ENCODE results near the gene MCAM.
A peak's percentile ranks its signal among the peaks of the same experiment; 100 is the strongest.

MCAM gene

GRCh38 chr11:119341222-119342022, 24.5 kb upstream of the MCAM start:
- Mint-ChIP-seq H3K4me1 (peaks cover 35% of the 10 kb centered on the region), H3K36me3 (peaks cover 9% of the 10 kb centered on the region), H3K4me3 (no peak overlapping the region), H3K27ac (no peak overlapping the region), H3K27me3 (peaks cover 83% of the 10 kb centered on the region), H3K9me3 (no peaks in the 10 kb centered on the region)
- CTCF ChIA-PET = interaction anchor here (0.6 kb wide), 1 partner anchor 135 kb away, joined by 3 read pairs; no protein-coding TSS in a partner anchor
- no peak for DNase-seq

GRCh38 chr11:119340335-119341221, 23.6 kb upstream of the MCAM start, which contains the start of gene C1QTNF5:
Gene C1QTNF5 (minus strand): TSS chr11:119340883. CDS start chr11:119340397, 486 bp downstream.
- Mint-ChIP-seq H3K36me3 (peaks cover 15% of the 10 kb centered on the region), H3K27me3 (peaks cover 75% of the 10 kb centered on the region), H3K4me3 (no peak within 1 kb of the TSS), H3K9me3 (no peaks in the 10 kb centered on the region), H3K4me1 (peaks cover 43% of the 10 kb centered on the region), H3K27ac (no peak within 1 kb of the TSS)
- no peak for DNase-seq
- CTCF ChIA-PET = interaction anchor here (0.6 to 9.8 kb wide), 10 partner anchors 8 to 274 kb away, joined by 3 to 106 read pairs (median 4); no protein-coding TSS in a partner anchor

GRCh38 chr11:119339589-119340334, 22.8 kb upstream of the MCAM start:
- peak; percentile 55 for DNase-seq
- Mint-ChIP-seq H3K9me3 (no peaks in the 10 kb centered on the region), H3K27ac (no peak overlapping the region), H3K27me3 (peaks cover 67% of the 10 kb centered on the region), H3K36me3 (peaks cover 15% of the 10 kb centered on the region), H3K4me3 (no peak overlapping the region), H3K4me1 (peaks cover 51% of the 10 kb centered on the region)
- CTCF ChIA-PET = interaction anchor here (0.6 to 9.8 kb wide), 11 partner anchors 8 to 273 kb away, joined by 3 to 106 read pairs (median 4); partner anchors contain the start of gene HMBS

GRCh38 chr11:119338965-119339588, 22.1 kb upstream of the MCAM start:
- DNase-seq = no peak
- CTCF ChIA-PET = interaction anchor here (0.9 to 9.8 kb wide), 30 partner anchors 9 to 255 kb away, joined by 3 to 106 read pairs (median 4); partner anchors contain the start of genes HMBS and USP2
- Mint-ChIP-seq H3K4me3 (no peak overlapping the region), H3K27me3 (peaks cover 60% of the 10 kb centered on the region), H3K27ac (no peak overlapping the region), H3K36me3 (peaks cover 15% of the 10 kb centered on the region), H3K4me1 (peaks cover 57% of the 10 kb centered on the region), H3K9me3 (no peaks in the 10 kb centered on the region)

GRCh38 chr11:119338318-119338890, 21.5 kb upstream of the MCAM start:
- no peak overlapping the region for H3K27ac Mint-ChIP-seq
- CTCF ChIA-PET = interaction anchor here (0.6 to 9.8 kb wide), 42 partner anchors 9 to 735 kb away, joined by 3 to 106 read pairs (median 4); partner anchors contain the start of genes C2CD2L, CBL, HMBS and USP2
- H3K9me3 Mint-ChIP-seq = no peaks in the 10 kb centered on the region
- peaks cover 15% of the 10 kb centered on the region for H3K36me3 Mint-ChIP-seq
- H3K27me3 Mint-ChIP-seq = peaks cover 53% of the 10 kb centered on the region
- H3K4me3 Mint-ChIP-seq = no peak overlapping the region
- peaks cover 64% of the 10 kb centered on the region for H3K4me1 Mint-ChIP-seq
- DNase-seq = peak; percentile 81

GRCh38 chr11:119337581-119338317, 20.8 kb upstream of the MCAM start:
- H3K27me3 Mint-ChIP-seq = peaks cover 46% of the 10 kb centered on the region
- no peak overlapping the region for H3K27ac Mint-ChIP-seq
- H3K9me3 Mint-ChIP-seq = no peaks in the 10 kb centered on the region
- H3K4me1 Mint-ChIP-seq = peaks cover 69% of the 10 kb centered on the region
- peak overlapping the region; percentile 26 for H3K4me3 Mint-ChIP-seq
- no peak for DNase-seq
- CTCF ChIA-PET = interaction anchor here (0.6 to 9.8 kb wide), 44 partner anchors 8 to 734 kb away, joined by 3 to 106 read pairs (median 4); partner anchors contain the start of genes C2CD2L, CBL, HMBS and USP2
- peaks cover 15% of the 10 kb centered on the region for H3K36me3 Mint-ChIP-seq

- Mint-ChIP-seq H3K27ac (no peak overlapping the region), H3K36me3 (peaks cover 15% of the 10 kb centered on the region), H3K4me1 (peaks cover 71% of the 10 kb centered on the region), H3K9me3 (no peaks in the 10 kb centered on the region), H3K4me3 (peak overlapping the region; percentile 53), H3K27me3 (peaks cover 38% of the 10 kb centered on the region)
- DNase-seq = no peak
- CTCF ChIA-PET = interaction anchor here (0.7 to 9.8 kb wide), 9 partner anchors 10 to 425 kb away, joined by 3 to 106 read pairs (median 4); partner anchors contain the start of gene C2CD2L
Measured at GRCh38 chr11:119336744-119337469, 20.0 kb upstream of the MCAM start.

- peaks cover 32% of the 10 kb centered on the region for H3K27me3 Mint-ChIP-seq
- H3K9me3 Mint-ChIP-seq = no peaks in the 10 kb centered on the region
- H3K4me3 Mint-ChIP-seq = peak overlapping the region; percentile 99
- H3K36me3 Mint-ChIP-seq = peaks cover 15% of the 10 kb centered on the region
- DNase-seq = no peak
- H3K27ac Mint-ChIP-seq = peak overlapping the region; percentile 97
- H3K4me1 Mint-ChIP-seq = peaks cover 66% of the 10 kb centered on the region
- CTCF ChIA-PET = interaction anchor here (0.6 to 9.8 kb wide), 2 partner anchors 13 to 126 kb away, joined by 4 to 106 read pairs; no protein-coding TSS in a partner anchor
Measured at GRCh38 chr11:119335655-119336543, 19.0 kb upstream of the MCAM start.

GRCh38 chr11:119335091-119335654, 18.2 kb upstream of the MCAM start:
- DNase-seq = no peak
- CTCF ChIA-PET = interaction anchor here (0.6 to 9.8 kb wide), 2 partner anchors 13 to 126 kb away, joined by 4 to 106 read pairs; no protein-coding TSS in a partner anchor
- no peaks in the 10 kb centered on the region for H3K9me3 Mint-ChIP-seq
- peaks cover 64% of the 10 kb centered on the region for H3K4me1 Mint-ChIP-seq
- H3K4me3 Mint-ChIP-seq = peak overlapping the region; percentile 99
- H3K27me3 Mint-ChIP-seq = peaks cover 31% of the 10 kb centered on the region
- peaks cover 15% of the 10 kb centered on the region for H3K36me3 Mint-ChIP-seq
- peak overlapping the region; percentile 97 for H3K27ac Mint-ChIP-seq

- CTCF ChIA-PET = interaction anchor here (0.9 to 9.8 kb wide), 3 partner anchors 12 to 22 kb away, joined by 3 to 106 read pairs (median 3); partner anchors contain the start of gene MCAM
Measured at GRCh38 chr11:119334174-119334930, 17.4 kb upstream of the MCAM start, which contains the start of gene RNF26. Gene RNF26 (plus strand): TSS chr11:119334527. CDS start chr11:119335123, 596 bp downstream.

More at GRCh38 chr11:119334174-119334930, 17.4 kb upstream of the MCAM start, which contains the start of gene RNF26:
- Mint-ChIP-seq H3K4me1 (peaks cover 62% of the 10 kb centered on the region), H3K27ac (peak within 1 kb of the TSS; percentile 97), H3K27me3 (peaks cover 25% of the 10 kb centered on the region), H3K36me3 (peaks cover 15% of the 10 kb centered on the region), H3K4me3 (peak within 1 kb of the TSS; percentile 99), H3K9me3 (no peaks in the 10 kb centered on the region)
- peak; percentile 97 for DNase-seq
